CD4-positive, CD25-positive, alpha-beta regulatory T cell (primary cell): Measurements from ENCODE around the gene MRPL41. TPM values are rescaled to one million over a fixed set of nuclear protein-coding genes. Genes with fewer than 3 reads are reported as not detected.
A peak's percentile ranks its signal among the peaks of the same experiment; 100 is the strongest.

ENCODE experiments used
- ATAC-seq, 2 donors: fragments of 150-1000 bp; cut with Tn5 transposase; one replicate each; pipeline ENCODE4 v1.10.0; 2021; ENCODE audit warnings: low read depth in 2 of 2, moderate number of reproducible peaks in 2 of 2, moderate library complexity in 1 of 2
- DNase-seq, 3 donors: peaks; one replicate each; pipeline versions ENCODE4 v3.0.0 to v3.0.0-alpha.2; 2012 to 2022; ENCODE audit warnings: mixed read lengths in 1 of 3
- H3K27ac ChIP-seq: one replicate; pipeline ENCODE4 v1.7.0; 2013; ENCODE audit warnings: mild to moderate bottlenecking, low read length; ENCODE audit not compliant: insufficient read depth, poor library complexity, severe bottlenecking
- H3K27me3 ChIP-seq: one replicate; pipeline ENCODE4 v1.7.0; 2013; ENCODE audit warnings: low read length; ENCODE audit not compliant: control insufficient read depth, insufficient read depth
- H3K36me3 ChIP-seq: one replicate; pipeline ENCODE4 v1.7.0; 2013; ENCODE audit warnings: mild to moderate bottlenecking, low read length, moderate library complexity; ENCODE audit not compliant: control insufficient read depth, insufficient read depth
- H3K4me1 ChIP-seq: 2 replicates; pipeline ENCODE4 v1.7.0; 2013; ENCODE audit warnings: mild to moderate bottlenecking, low read length; ENCODE audit not compliant: insufficient read depth, control insufficient read depth, poor library complexity, severe bottlenecking
- H3K4me3 ChIP-seq: one replicate; pipeline ENCODE4 v1.7.0; 2013; ENCODE audit warnings: low read depth, mild to moderate bottlenecking, low read length, moderate library complexity
- H3K9me3 ChIP-seq, 2 experiments: 1 replicate in 1 of 2; 2 replicates in 1 of 2; pipeline ENCODE4 v1.7.0; 2013; ENCODE audit warnings: low read length in 2 of 2, mild to moderate bottlenecking in 1 of 2, moderate library complexity in 1 of 2; ENCODE audit not compliant: control insufficient read depth in 2 of 2
- H3K27ac Mint-ChIP-seq, 3 donors: one replicate each; pipeline ENCODE4 v1.8.0; 2020 to 2022; ENCODE audit warnings: mild to moderate bottlenecking in 3 of 3, mixed read lengths in 3 of 3, moderate library complexity in 2 of 3
- H3K27me3 Mint-ChIP-seq: one replicate; pipeline ENCODE4 v1.8.0; 2022; ENCODE audit warnings: mild to moderate bottlenecking, mixed read lengths
- H3K36me3 Mint-ChIP-seq: one replicate; pipeline ENCODE4 v1.8.0; 2020; ENCODE audit warnings: mixed read lengths
- H3K4me1 Mint-ChIP-seq, 4 donors: one replicate each; pipeline ENCODE4 v1.8.0; 2020 to 2022; ENCODE audit warnings: mixed read lengths in 4 of 4, mild to moderate bottlenecking in 1 of 4
- H3K4me3 Mint-ChIP-seq, 4 donors: one replicate each; pipeline ENCODE4 v1.8.0; 2020 to 2022; ENCODE audit warnings: mild to moderate bottlenecking in 4 of 4, mixed read lengths in 4 of 4, moderate library complexity in 3 of 4
- H3K9me3 Mint-ChIP-seq, 7 donors: one replicate each; pipeline ENCODE4 v1.8.0; 2020 to 2022; ENCODE audit warnings: mixed read lengths in 7 of 7, mild to moderate bottlenecking in 3 of 7, moderate library complexity in 2 of 7
- polyA plus RNA-seq, 4 donors: library from polyadenylated mRNA; unstranded; fragments of 300-500 nt; fragmentation: Illumina TruSeq; gene quantifications; one replicate each; pipeline ENCODE4 v1.2.3, GENCODE V29; 2021
- total RNA-seq: library from RNA; stranded (reverse); gene quantifications from one replicate; pipeline ENCODE4 v1.2.3, GENCODE V29; 2022

MRPL41 gene
- total and polyA plus RNA-seq, 5 donors from 2014 or later: 38.1 to 64.3 (median 44.2) TPM

DNA sequence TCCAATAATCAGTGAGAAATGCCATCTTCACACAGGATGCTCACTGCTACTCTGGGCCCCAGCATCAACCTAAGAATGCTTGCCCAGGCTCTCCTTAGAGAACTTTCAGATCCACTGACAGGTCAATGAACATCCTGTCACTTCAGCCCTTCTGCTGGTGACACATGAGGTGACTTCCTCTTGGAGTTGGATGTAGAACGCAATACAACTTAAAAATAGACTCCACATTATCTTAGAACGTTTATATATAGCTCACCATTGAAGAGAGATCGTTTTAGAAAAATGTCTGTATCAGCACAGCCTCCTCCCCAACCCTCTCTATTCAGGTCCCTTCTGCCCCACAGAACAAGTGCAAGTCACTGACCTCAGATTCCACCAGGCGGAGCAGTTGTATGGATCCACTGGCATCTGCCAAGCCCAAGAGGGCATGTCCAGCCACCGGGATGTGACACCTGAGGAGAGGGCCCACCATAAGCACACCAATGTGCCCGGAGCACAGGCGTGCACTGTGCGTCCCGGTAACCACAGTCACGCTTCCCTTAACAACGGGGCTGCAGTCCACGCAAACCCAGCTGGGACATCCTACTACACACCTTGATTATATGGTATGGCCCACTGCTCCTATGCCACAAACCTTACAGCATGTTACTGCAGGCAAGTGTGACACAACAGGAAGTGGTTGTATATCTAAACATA is 24.2 kb downstream of the MRPL41 start:
- Mint-ChIP-seq H3K9me3 (no peaks in the 10 kb centered on the region), H3K27me3 (no peaks in the 10 kb centered on the region), H3K36me3 (peaks cover 24% of the 10 kb centered on the region), H3K27ac (no peak overlapping the region), H3K4me1 (peaks cover 0 to 41% (median 29%) of the 10 kb centered on the region in 4 donors), H3K4me3 (peak overlapping the region; percentile 32 to 86 (median 84))
- H3K27ac ChIP-seq: no peak overlapping the region
- no peaks in the 10 kb centered on the region for H3K27me3 ChIP-seq
- H3K9me3 ChIP-seq: no peaks in the 10 kb centered on the region
- peaks cover 33% of the 10 kb centered on the region for H3K4me1 ChIP-seq
- H3K4me3 ChIP-seq: no peak overlapping the region
- H3K36me3 ChIP-seq: peaks cover 38% of the 10 kb centered on the region
- DNase-seq (no peak), ATAC-seq (no peak)

DNA sequence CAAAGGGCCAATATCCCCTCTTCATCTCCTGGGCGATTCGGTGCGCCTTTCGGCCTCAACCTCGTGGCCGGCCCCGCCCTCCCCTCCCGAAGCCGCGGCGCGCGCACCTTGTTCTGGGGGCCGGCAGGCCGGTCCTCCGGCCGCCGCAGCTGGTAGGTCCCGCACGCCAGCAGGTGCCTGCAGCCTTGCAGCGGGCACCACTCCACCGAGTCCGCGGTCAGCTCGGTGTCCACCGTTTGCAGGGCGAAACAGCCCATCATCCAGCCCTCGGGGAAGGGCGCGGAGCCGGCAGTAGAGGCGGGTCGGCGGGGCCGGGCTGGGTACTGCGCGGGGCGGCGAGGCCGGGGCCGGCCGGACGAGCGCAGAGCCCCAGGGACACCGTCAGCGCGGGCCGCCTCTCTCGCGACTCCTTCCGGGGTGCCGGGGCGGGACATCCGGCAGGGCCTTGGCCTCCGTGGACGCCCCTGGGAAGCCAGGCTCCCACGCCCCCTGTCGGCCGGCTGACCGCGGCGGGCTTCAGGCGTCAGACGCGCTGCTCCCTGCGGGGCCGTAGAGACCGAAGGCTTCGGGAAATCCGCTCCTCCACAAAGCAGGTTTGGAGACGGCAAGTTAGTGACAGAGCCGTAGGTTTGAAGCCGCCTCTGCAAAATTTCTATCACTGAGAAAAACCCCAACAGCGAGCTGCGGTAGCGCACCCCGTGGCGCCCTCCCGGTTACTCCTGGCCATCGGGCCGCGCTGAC is 27.0 kb downstream of the MRPL41 start, which contains the start of gene DPH7:
DPH7 (minus strand) TSS at position 408 of the 741 bp plus-strand sequence; CDS start at position 260, 148 bp downstream.
- ATAC-seq: peak; percentile 97
- Mint-ChIP-seq H3K27ac (peak within 1 kb of the TSS; percentile 68 to 75 (median 69)), H3K4me3 (peak within 1 kb of the TSS; percentile 86 to 92 (median 87)), H3K36me3 (peaks cover 16% of the 10 kb centered on the region), H3K4me1 (peaks cover 0 to 44% (median 27%) of the 10 kb centered on the region in 4 donors), H3K9me3 (no peaks in the 10 kb centered on the region), H3K27me3 (no peaks in the 10 kb centered on the region)
- Histone ChIP-seq H3K27ac (peak within 1 kb of the TSS; percentile 73), H3K4me1 (peaks cover 33% of the 10 kb centered on the region), H3K9me3 (no peaks in the 10 kb centered on the region), H3K27me3 (no peaks in the 10 kb centered on the region), H3K36me3 (peaks cover 24% of the 10 kb centered on the region), H3K4me3 (peak within 1 kb of the TSS; percentile 68)
- peak; percentile 92 to 94 (median 93) for DNase-seq

DNA sequence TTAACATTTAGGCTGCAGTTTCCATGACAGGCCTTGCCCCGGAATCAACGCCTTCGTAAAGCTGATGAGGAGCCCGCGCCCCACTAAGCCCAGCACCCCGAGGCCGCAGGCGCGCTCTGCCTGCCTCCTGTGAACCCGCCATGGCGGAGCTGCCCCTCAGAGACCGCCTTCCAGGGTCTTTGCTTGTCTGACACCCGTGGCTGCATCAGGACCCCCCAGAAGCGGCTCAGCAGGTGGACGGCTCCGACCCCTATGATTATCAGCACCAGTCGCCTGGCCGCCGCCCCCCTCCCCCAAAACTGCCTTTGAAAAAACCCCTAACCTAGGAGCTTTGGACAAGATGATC is 27.6 kb downstream of the MRPL41 start:
- H3K27me3 ChIP-seq: no peaks in the 10 kb centered on the region
- DNase-seq: no peak

DNA sequence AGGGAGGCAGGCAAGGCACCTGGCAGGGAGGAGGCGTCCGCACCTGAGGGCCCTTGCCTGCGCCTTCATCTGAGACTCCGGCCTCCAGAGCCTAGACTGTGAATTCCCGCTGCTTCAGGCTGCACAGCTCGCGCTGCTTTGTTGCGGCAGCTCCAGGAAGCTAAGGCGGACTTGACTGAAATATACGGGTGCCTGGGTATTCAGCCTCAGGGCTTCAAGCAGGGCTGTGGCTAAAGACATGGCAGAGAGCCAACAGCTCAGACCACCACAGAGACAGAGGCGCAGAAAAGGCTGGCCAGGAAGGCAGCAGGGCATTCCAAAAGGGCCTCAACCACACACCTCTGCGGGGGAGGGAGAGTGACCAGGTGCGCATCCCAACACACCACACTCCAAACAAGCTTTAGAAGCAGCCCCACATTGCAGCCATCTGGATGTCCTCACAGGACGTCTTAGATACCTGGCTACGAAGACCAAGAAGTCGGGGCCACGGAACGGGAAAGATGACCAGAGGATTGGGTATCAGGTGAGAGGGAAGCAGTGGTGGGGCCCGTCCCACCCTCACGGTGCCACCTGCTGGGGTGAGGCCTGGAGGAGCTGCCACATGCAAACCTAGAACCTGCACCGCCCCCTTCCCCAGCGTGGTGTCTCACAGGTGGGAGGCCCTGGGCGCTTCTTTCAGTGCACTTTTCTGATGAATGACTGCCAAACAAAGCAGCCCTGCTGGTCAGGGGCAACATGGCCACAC is 28.7 kb downstream of the MRPL41 start:
- Mint-ChIP-seq H3K9me3 (no peaks in the 10 kb centered on the region), H3K36me3 (peaks cover 10% of the 10 kb centered on the region), H3K27me3 (no peaks in the 10 kb centered on the region), H3K4me1 (peaks cover 0 to 36% (median 21%) of the 10 kb centered on the region in 4 donors), H3K4me3 (peak overlapping the region in 1 of 4 donors; percentile 15), H3K27ac (no peak overlapping the region)
- no peaks in the 10 kb centered on the region for H3K9me3 ChIP-seq
- H3K4me3 ChIP-seq: no peak overlapping the region
- H3K4me1 ChIP-seq: peaks cover 33% of the 10 kb centered on the region
- ATAC-seq (no peak), DNase-seq (no peak)
- H3K36me3 ChIP-seq: peaks cover 9% of the 10 kb centered on the region
- H3K27ac ChIP-seq: no peak overlapping the region
- no peaks in the 10 kb centered on the region for H3K27me3 ChIP-seq

More for the DNA sequence above, 27.6 kb downstream of the MRPL41 start:
- H3K36me3 Mint-ChIP-seq: peaks cover 16% of the 10 kb centered on the region
- peak overlapping the region; percentile 41 to 69 (median 51) for H3K27ac Mint-ChIP-seq
- Histone ChIP-seq H3K4me3 (peak overlapping the region; percentile 55), H3K4me1 (peaks cover 33% of the 10 kb centered on the region), H3K9me3 (no peaks in the 10 kb centered on the region), H3K27ac (peak overlapping the region; percentile 73), H3K36me3 (peaks cover 20% of the 10 kb centered on the region)
- H3K4me1 Mint-ChIP-seq: peaks cover 0 to 44% (median 27%) of the 10 kb centered on the region in 4 donors
- H3K4me3 Mint-ChIP-seq: peak overlapping the region; percentile 78 to 87 (median 83)
- no peaks in the 10 kb centered on the region for H3K27me3 Mint-ChIP-seq
- no peak for ATAC-seq
- no peaks in the 10 kb centered on the region for H3K9me3 Mint-ChIP-seq

DNA sequence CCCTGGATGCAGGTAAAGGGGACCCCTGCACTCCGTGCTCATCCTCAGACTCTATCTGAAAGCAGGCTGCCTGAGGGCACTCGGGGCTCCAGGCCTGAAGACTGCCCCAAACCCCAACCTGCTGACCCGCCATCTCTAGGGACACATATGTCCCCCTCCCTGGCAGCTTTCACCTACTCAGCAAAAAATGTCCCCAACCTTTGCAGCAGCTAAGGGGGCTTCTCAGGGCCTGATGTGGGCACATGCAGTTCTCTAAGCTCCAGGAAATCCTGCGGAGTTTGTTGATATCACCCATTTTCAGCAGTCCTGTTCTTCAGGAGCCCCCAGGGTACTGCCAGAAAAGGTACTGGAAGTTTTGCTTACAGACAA is 29.3 kb downstream of the MRPL41 start:
- H3K4me1 Mint-ChIP-seq: peaks cover 0 to 31% (median 16%) of the 10 kb centered on the region in 4 donors
- Histone ChIP-seq H3K27me3 (no peaks in the 10 kb centered on the region), H3K36me3 (peaks cover 6% of the 10 kb centered on the region), H3K4me1 (peaks cover 31% of the 10 kb centered on the region), H3K4me3 (no peak overlapping the region), H3K27ac (no peak overlapping the region), H3K9me3 (no peaks in the 10 kb centered on the region)
- H3K9me3 Mint-ChIP-seq: no peaks in the 10 kb centered on the region
- ATAC-seq (no peak), DNase-seq (no peak)
- peak overlapping the region in 1 of 4 donors; percentile 32 for H3K4me3 Mint-ChIP-seq
- H3K27me3 Mint-ChIP-seq: no peaks in the 10 kb centered on the region
- no peak overlapping the region for H3K27ac Mint-ChIP-seq
- peaks cover 5% of the 10 kb centered on the region for H3K36me3 Mint-ChIP-seq

DNA sequence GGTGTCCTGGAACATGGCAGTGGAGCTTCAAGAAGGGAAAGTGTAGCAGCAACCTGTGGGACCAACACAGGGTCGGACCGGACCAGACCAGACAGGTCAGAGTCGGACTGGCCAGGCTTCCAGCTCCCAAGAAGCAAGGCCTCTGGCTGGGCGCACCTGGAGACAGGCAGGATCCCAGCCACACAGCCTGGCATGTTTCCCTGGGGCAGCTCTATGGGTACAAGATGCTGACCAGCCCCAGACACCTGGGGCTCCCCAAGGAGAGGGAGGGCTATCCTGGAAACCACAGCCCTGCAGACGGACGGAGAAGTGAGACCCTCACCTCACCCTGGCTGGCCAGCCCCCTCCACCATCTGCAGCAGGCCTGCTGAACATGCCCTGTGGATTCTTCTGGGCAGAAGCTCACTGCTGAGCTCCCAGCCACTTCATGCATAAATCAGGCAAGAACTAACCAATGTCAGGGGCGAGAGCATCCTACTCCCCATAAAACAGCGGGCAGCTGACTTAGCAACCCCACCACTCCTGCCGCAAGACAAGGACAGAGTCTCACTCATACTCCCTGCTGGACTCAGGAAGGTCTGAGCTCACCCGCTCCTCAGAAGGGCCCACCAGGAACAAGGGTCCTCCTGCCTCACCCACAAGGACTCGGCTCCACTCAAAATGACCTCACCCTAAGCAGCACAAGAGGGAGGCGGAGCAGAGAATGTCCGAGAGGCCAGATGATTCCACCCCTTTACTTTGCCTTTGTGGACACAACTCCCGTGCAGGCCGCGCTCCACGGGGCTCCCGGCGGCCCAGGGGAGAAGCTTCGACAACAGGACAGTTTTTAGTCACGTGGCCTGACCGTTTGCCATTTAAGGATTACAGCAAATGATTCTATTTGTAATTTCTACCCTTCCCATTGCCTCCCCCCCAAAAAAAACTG is 29.9 kb downstream of the MRPL41 start:
- no peaks in the 10 kb centered on the region for H3K9me3 Mint-ChIP-seq
- H3K27ac ChIP-seq: no peak overlapping the region
- no peak overlapping the region for H3K4me3 ChIP-seq
- H3K27me3 Mint-ChIP-seq: no peaks in the 10 kb centered on the region
- H3K27ac Mint-ChIP-seq: no peak overlapping the region
- no peak for ATAC-seq
- H3K9me3 ChIP-seq: no peaks in the 10 kb centered on the region
- peaks cover 10% of the 10 kb centered on the region for H3K36me3 ChIP-seq
- no peaks in the 10 kb centered on the region for H3K27me3 ChIP-seq
- peaks cover 6% of the 10 kb centered on the region for H3K36me3 Mint-ChIP-seq
- peaks cover 25% of the 10 kb centered on the region for H3K4me1 ChIP-seq
- no peak for DNase-seq
- peaks cover 0 to 24% (median 10%) of the 10 kb centered on the region in 4 donors for H3K4me1 Mint-ChIP-seq
- H3K4me3 Mint-ChIP-seq: peak overlapping the region in 2 of 4 donors; percentile 44 to 92
